Measurements from ENCODE around the gene CLEC4G. TPM values are rescaled to one million over a fixed set of nuclear protein-coding genes. Genes with fewer than 3 reads are reported as not detected.

Gene CLEC4G
- total RNA-seq, 1 donor from 2014 or later, result 2.9 TPM

GRCh38 chr19:7679771-7680605 is 51.9 kb downstream of the CLEC4G start:
- peaks cover 4% of the 10 kb centered on the region for H3K27me3 ChIP-seq (ENCODE audit: low read depth)
- no peak for DNase-seq
- no peak for ATAC-seq
- no peaks in the 10 kb centered on the region for H3K9me3 ChIP-seq
- no peak for TF ChIP-seq CTCF (IDR thresholded peaks at IDR 0.05)
- intact Hi-C loops (cut with DNase I), result loop anchor here (2.0 kb wide), 1 partner anchor 111 kb away; no protein-coding TSS in a partner anchor
- H3K4me3 ChIP-seq, result peak overlapping the region; percentile 100
- H3K4me1 ChIP-seq, result peaks cover 14% of the 10 kb centered on the region
- H3K36me3 ChIP-seq, result peaks cover 29% of the 10 kb centered on the region
- peak overlapping the region; percentile 92 for H3K27ac ChIP-seq

GRCh38 chr19:7678971-7679751 is 52.7 kb downstream of the CLEC4G start:
- peaks cover 14% of the 10 kb centered on the region for H3K4me1 ChIP-seq
- DNase-seq (peak; percentile 63), ATAC-seq (no peak)
- peaks cover 22% of the 10 kb centered on the region for H3K36me3 ChIP-seq
- no peak overlapping the region for H3K27ac ChIP-seq
- H3K4me3 ChIP-seq, result peak overlapping the region; percentile 100
- no peaks in the 10 kb centered on the region for H3K9me3 ChIP-seq
- intact Hi-C loops (cut with DNase I), result no loop called here
- H3K27me3 ChIP-seq (ENCODE audit: low read depth), result peaks cover 4% of the 10 kb centered on the region
- no peak for TF ChIP-seq CTCF (IDR thresholded peaks at IDR 0.05)

Other genes with a start within 250 kb of the CLEC4G start
- 3.8 TPM for gene PEX11G, start 243.1 kb downstream of the CLEC4G start, total RNA-seq
- gene ZNF358, start 216.0 kb downstream of the CLEC4G start, total RNA-seq, result 54.9 TPM
- 79.0 TPM for gene MCOLN1, start 209.5 kb downstream of the CLEC4G start, total RNA-seq
- gene PNPLA6, start 196.4 kb downstream of the CLEC4G start, total RNA-seq, result 289 TPM
- gene CAMSAP3, start 136.2 kb downstream of the CLEC4G start, total RNA-seq, result 25.6 TPM
- gene XAB2, start 102.6 kb downstream of the CLEC4G start, total RNA-seq, result 42.0 TPM
- 82.6 TPM for gene PET100, start 102.3 kb downstream of the CLEC4G start, total RNA-seq
- gene PCP2, start 98.4 kb downstream of the CLEC4G start, total RNA-seq, result 3.5 TPM
- gene STXBP2, start 95.0 kb downstream of the CLEC4G start, total RNA-seq, result 200 TPM
- 21.1 TPM for gene RETN, start 63.1 kb downstream of the CLEC4G start, total RNA-seq
- 184 TPM for gene MCEMP1, start 55.0 kb downstream of the CLEC4G start, total RNA-seq
- 75.3 TPM for gene TRAPPC5, start 51.3 kb downstream of the CLEC4G start, total RNA-seq
- 0.50 TPM for gene FCER2, start 30.0 kb downstream of the CLEC4G start, total RNA-seq
- 18.8 TPM for gene CD209, start 15.4 kb upstream of the CLEC4G start, total RNA-seq
- 5.8 TPM for gene CLEC4M, start 31.1 kb upstream of the CLEC4G start, total RNA-seq
- gene EVI5L, start 98.1 kb upstream of the CLEC4G start, total RNA-seq, result 11.7 TPM
- gene PRR36, start 142.3 kb upstream of the CLEC4G start, total RNA-seq, result 2.5 TPM
- 6.6 TPM for gene LRRC8E, start 156.4 kb upstream of the CLEC4G start, total RNA-seq
- gene MAP2K7, start 171.8 kb upstream of the CLEC4G start, total RNA-seq, result 38.6 TPM
- gene TGFBR3L, start 182.7 kb upstream of the CLEC4G start, total RNA-seq, result 2.1 TPM
- 17.6 TPM for gene SNAPC2, start 188.2 kb upstream of the CLEC4G start, total RNA-seq
- gene CTXN1, start 194.0 kb upstream of the CLEC4G start, total RNA-seq, result 5.8 TPM
- 45.2 TPM for gene TIMM44, start 211.6 kb upstream of the CLEC4G start, total RNA-seq